Measurements from ENCODE around the gene USP25.

USP25 gene

DNA sequence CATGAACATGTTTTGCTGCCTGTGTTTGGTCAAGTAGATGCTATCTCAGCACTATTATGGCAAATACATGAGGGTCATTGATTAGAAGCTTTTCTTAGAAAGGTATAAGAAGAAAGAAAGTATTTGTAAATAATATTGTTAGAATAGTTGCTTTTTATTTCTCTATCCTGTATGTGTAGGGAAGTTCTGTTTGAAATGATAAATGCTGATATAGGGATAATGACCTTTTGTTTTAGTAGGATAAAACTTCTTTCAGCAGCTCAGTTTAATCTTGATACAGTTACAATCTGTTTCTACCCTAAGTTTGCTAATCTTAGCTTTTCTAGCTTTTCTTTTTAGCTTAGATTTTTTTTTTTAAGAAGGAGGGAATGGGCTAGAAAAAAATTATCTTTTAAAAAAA lies 63.3 kb downstream of the USP25 start:
- in situ Hi-C loops (cut with HindIII; ENCODE audit: low pct_ligation_motif_present, low pct_unique_long_range_greater_than_20kb, low sequenced_read_pairs) = no loop called here
- no peak for DNase-seq

DNA sequence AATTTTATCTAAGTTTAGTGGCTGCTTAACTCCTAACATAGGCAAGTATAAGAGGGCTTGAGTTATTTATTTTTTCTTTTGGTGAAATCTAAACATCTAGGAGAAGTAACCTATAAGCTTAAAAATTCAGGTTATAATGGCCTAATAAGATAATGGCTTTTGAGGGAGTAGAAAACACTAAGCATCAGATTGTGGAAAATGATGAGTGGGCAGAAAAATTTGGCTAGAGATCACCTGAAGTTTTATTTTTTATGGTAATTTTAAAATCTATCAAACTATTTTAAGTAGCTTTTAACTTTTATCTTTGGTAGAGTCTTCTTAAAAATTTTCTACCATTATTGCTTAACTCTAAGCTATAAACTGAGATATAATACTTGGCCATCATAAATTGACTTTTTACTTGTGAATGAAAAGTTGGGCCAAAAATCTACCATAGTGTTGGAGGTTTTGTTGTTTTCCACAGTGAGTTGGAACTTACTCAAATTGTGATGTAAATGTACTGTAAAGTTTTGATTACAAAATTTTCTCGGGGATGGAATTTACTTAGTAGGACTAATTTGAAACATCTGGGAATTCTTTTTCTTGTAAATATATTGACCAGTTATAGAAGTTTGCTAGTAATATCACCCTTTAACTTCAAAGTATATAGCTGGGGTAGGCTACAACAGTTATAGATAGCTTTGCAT lies 63.9 kb downstream of the USP25 start:
- in situ Hi-C loops (cut with HindIII; ENCODE audit: low pct_ligation_motif_present, low pct_unique_long_range_greater_than_20kb, low sequenced_read_pairs) = no loop called here

DNA sequence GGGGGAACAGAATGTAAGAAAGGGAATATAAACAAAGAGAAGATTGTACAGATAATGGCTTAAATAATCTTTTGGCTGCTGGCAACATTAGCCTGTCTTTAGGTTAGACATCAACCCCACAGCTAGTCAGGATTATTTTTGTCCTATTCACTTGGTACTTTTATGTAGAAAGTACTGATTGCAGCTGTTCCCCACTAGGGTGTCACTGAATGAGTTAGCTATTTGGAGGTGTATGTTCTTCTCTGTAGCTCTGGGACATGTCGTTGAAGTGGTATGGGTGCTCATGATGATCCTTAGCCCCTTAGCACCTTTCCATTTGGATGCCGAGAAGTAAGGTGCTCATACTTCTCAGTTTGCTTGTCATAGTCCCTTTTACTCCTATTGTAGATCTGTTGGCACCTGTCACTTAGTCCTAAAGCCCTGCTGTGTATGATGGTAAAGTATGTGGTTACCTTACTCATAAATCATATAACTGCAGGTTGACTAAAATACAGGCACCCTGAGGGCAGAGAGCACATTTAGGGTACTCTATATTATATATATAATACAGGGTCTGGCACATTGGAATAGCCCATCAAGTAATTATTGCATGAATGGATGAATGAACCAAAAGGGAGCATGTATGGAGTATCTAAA lies 64.6 kb downstream of the USP25 start:
- DNase-seq = no peak
- in situ Hi-C loops (cut with HindIII; ENCODE audit: low pct_ligation_motif_present, low pct_unique_long_range_greater_than_20kb, low sequenced_read_pairs) = no loop called here

More for the DNA sequence above, 63.9 kb downstream of the USP25 start:
- no peak for DNase-seq

DNA sequence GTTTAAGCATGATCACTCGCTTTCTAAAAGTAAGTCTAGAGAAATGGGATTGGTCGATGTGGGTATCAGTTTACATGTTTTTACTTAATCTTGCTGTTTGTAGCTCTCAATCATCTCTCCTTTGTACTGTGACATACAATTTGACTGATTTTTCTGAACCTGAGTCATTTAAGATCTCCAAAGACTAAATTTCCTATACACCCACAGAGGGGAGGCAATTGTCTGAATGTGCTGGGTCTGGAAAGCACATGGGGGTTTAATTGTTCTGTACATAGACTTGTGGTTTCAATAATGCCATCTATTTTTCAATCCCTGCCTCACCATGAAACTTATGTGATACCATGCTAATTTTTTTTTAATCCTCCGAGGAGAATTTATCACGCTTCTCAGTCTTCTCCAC lies 65.8 kb downstream of the USP25 start:
- in situ Hi-C loops (cut with HindIII; ENCODE audit: low pct_ligation_motif_present, low pct_unique_long_range_greater_than_20kb, low sequenced_read_pairs) = no loop called here
- DNase-seq = no peak

DNA sequence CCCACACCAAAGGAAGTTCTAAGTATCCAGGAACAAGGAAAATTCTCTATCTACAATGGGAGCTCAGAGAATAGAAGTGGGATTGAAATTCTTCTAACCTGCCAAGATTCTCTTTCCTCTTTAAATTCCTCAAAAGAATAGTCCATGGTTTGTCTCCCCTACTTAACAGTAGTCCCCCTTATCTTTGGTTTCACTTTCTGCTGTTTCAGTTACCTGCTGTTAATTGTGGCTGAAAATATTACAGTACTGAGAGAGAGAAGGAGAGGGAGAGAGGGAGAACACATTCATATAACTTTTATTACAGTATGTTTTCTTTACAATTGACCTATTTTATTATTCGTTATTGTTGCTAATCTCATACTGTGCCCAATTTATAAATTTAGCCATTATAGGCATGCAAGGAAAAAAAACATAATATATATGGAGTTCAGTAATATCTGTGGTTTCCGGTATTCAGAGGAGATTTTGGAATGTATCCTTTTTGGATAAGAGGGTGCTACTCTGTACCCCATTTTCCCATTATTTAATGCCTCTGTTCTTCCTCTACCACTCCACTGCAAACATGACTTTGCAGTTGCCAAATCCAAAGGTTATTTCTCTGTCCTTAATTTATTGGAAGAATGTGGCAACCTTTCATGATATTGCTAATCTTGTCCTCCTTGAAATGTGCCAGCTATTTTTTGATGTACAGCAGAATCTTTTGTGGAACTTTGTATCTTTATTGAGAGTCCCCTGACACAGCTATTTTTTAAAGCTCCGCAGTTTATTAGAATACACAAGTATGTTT lies 68.0 kb downstream of the USP25 start:
- in situ Hi-C loops (cut with HindIII; ENCODE audit: low pct_ligation_motif_present, low pct_unique_long_range_greater_than_20kb, low sequenced_read_pairs) = no loop called here
- DNase-seq = peak; percentile 8

DNA sequence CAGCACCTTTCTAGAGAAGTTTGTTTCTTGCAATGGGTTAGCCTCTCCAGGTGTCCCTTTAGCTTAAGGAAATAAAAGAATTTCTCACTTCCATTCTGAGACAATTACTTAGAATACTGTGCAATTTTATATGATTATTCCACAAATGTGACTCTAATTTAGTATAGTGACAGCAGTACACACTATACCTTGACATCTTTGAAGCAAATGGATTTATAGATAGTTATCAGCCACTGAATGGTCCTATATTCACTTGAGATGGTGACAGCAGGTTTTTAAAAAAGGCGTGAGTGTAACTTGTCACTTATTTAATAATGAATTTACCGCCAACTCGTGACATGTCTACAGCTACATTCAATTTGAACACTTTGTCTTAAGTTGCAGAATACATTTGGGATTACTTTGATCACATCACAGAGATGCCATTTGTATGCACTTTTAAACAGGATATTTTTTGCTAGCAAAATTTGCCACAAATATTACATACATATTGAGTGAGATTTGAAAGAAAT lies 71.6 kb downstream of the USP25 start:
- in situ Hi-C loops (cut with HindIII; ENCODE audit: low pct_ligation_motif_present, low pct_unique_long_range_greater_than_20kb, low sequenced_read_pairs) = no loop called here

DNA sequence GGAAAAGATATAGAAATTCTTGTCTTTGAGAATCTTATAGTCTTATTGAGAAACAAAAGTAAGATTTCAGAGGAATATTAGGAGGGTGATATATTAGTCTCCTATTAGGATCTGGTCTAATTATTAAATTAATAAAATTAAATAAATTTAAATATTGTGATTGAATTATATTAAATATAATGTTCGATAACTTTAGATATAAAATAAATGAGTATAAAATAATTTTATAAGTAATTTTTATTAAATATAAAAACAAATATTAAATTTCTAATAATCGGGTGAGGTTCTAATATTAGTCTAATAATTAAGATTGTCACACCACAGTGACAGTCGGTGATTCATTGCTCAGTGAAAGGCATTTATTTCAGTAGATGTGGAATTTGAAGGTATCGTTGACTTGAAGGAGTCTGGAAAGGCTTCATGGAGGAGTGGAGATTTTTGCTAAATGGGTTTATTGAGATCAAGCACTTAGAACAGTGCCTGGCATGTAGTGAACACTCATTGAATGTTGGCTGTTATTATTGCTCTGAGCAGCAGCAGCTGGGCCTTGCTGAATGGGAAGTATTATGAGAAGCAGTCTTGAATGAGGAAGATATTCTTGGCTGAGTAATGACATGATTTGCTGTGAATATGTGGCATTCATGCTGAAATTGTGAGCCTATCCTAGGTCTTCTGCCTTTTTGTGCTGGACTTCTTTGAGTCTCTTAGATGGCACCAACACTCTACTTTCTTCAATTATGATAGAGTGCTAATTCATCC lies 74.6 kb downstream of the USP25 start:
- in situ Hi-C loops (cut with HindIII; ENCODE audit: low pct_ligation_motif_present, low pct_unique_long_range_greater_than_20kb, low sequenced_read_pairs) = no loop called here
- DNase-seq = no peak

More for the DNA sequence above, 71.6 kb downstream of the USP25 start:
- no peak for DNase-seq

DNA sequence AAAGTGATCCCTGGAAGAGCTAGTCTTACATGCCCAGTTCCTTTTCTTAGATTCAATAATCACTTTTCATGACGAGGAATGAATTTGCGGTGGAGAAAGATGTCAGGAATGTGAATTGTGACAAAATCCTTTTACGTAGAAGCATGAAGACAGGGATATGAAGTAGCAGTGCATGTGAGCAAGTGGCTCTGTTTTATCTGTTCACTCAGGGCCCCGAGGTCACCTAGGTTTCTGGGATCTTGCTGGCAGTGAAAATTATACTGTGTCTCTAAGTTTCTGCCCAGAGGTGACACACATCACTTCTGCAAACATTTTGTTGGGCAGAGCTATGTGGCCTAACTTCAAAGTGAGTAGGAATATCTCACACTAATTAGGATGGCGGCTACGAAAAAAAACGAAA lies 79.3 kb downstream of the USP25 start:
- in situ Hi-C loops (cut with HindIII; ENCODE audit: low pct_ligation_motif_present, low pct_unique_long_range_greater_than_20kb, low sequenced_read_pairs) = no loop called here
- DNase-seq = no peak

DNA sequence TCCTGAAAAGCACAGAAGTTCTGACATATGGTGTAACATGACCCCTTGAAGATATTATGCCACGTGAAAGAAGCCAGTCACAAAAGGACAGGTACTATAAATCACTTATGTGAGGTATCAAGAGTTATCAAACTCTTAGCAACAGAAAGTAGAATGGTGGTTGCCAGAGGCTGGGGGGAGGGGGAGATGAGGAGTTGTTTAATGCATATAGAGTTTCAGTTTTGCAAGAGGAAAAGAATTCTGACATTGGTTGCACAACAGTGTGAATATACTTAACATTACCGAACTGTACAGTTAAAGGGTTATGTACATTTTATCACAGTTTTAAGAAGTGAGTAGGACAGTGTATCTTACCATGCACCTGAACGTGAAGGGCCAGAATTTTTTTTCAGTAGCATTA lies 80.0 kb downstream of the USP25 start:
- DNase-seq = no peak
- in situ Hi-C loops (cut with HindIII; ENCODE audit: low pct_ligation_motif_present, low pct_unique_long_range_greater_than_20kb, low sequenced_read_pairs) = no loop called here

DNA sequence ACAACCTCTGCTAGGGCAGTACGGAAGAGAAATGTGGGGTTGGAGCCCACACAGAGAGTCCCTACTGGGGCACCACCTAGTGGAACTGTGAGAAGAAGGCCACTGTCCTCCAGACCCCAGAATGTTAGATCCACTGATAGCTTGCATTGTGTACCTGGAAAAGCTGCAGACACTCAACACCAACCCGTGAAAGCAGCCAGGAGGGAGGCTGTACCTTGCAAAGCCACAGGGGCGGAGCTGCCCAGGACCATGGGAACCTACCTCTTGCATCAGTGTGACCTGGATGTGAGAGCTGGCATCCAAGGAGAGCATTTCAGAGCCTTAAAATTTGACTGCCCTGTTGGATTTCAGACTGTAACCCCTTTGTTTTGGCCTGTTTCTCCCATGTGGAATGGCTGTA lies 85.5 kb downstream of the USP25 start:
- in situ Hi-C loops (cut with HindIII; ENCODE audit: low pct_ligation_motif_present, low pct_unique_long_range_greater_than_20kb, low sequenced_read_pairs) = no loop called here
- no peak for DNase-seq

DNA sequence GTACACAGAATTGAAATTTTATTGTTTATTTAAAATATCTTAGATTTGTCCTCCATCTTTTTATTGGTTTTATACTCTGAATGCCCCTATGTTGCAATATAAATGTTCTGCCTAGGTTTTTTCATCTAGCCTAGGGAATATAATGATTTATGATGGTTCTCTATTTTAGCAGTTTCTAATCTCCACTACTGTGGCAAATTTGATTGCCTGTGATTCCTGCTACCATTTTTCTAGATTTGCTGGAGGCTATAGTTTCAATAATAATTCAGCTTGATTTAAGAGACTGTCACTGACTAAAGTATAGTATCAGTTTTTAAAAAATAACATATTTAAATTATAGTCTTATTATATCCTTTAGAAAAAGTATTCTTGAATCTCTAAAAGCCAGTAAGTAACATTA lies 90.5 kb downstream of the USP25 start:
- in situ Hi-C loops (cut with HindIII; ENCODE audit: low pct_ligation_motif_present, low pct_unique_long_range_greater_than_20kb, low sequenced_read_pairs) = no loop called here
- no peak for DNase-seq

DNA sequence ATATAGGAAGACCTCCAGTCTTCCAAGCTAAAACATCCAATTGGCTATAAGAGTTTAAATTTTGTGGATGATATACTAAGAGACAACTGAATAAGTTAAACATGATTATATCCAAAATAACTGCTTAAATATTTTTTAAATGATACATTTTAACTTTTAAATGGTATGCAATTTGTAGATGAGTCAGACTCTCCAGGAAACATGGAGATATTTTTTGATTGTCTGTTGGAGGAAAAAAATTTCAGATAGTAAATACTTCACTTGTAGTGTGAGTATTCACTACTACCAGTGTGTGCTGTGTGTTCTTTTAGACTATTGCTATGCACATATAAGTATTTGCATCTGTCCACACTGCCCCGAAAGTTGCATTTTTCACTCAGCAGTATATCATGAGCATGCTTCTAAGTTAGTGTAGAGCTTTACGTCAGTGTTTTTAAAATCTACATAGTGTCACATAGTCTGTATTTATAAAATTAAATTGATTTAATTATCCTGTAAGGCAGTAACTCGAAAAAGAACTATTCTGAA lies 91.1 kb downstream of the USP25 start:
- in situ Hi-C loops (cut with HindIII; ENCODE audit: low pct_ligation_motif_present, low pct_unique_long_range_greater_than_20kb, low sequenced_read_pairs) = no loop called here

DNA sequence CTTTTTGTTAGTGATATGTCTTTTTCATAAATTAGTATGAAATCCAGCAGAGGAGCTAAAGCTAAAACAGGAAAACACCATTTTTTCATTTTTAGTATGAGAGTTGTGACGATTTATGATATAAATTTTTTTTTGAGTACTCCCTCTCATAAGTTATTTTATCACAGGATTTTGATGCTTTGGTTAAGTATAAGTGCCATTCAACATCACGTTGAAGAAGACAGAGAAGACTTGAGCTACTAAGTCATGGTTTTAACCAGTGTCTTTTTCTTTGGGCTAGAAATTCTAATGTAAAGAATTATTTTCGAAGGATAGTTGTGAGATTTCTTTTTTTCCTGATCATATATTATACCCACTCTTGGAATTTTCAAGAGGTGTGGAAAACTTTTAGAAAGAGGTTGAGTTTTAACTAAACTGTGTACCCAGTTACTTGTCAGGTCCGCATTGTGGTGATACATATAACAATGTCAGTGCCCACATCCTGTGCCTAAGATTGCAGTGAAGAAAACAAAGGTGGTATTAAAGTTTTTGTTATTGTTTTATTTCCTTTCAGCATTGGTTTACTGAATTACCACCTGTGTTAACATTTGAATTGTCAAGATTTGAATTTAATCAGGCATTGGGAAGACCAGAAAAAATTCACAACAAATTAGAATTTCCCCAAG lies 93.8 kb downstream of the USP25 start:
- in situ Hi-C loops (cut with HindIII; ENCODE audit: low pct_ligation_motif_present, low pct_unique_long_range_greater_than_20kb, low sequenced_read_pairs) = no loop called here
- DNase-seq = no peak

More for the DNA sequence above, 91.1 kb downstream of the USP25 start:
- DNase-seq = no peak

DNA sequence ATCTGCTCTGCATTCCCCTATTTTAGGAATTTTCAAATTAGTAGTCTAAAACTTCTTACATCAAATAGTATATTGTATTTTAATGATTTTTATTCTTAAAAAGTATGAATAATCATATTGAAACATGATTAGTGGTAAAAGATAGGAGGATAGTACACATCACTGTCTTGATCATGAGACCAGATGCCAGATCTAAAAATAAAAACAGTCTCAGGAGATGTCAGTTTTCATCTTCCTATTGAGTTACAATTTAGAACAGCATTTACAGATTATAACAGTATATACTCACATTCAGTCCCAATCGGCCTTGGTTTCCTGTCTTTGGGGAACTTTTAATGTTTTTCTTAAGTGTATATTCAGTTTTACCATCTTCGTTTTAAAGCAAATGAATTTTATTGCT lies 95.9 kb downstream of the USP25 start:
- DNase-seq = no peak
- in situ Hi-C loops (cut with HindIII; ENCODE audit: low pct_ligation_motif_present, low pct_unique_long_range_greater_than_20kb, low sequenced_read_pairs) = no loop called here

DNA sequence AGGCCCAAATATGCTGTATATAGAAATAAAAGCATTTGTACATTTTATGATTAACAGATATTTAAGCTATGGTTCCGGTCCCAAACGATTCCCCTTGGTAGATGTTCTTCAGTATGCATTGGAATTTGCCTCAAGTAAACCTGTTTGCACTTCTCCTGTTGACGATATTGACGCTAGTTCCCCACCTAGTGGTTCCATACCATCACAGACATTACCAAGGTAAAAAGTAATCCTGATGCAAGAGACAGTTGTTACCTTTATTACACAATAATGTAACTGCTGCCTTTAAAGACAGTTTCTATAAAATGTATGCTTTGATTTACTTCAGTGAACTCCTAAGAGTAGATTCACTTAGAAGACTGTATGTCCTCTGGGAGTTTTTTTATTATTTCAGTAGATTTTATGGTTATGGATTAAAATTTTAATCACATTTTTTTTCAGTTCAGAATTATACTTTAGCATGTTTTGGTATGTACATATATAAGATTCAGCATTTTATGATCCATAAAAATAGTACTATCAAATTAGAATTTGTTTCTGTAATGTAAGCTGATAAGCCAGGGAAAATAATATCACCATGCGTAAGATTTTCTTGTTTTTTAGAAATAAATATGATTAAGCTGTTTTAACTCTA lies 96.5 kb downstream of the USP25 start:
- peak; percentile 67 for DNase-seq
- in situ Hi-C loops (cut with HindIII; ENCODE audit: low pct_ligation_motif_present, low pct_unique_long_range_greater_than_20kb, low sequenced_read_pairs) = no loop called here

DNA sequence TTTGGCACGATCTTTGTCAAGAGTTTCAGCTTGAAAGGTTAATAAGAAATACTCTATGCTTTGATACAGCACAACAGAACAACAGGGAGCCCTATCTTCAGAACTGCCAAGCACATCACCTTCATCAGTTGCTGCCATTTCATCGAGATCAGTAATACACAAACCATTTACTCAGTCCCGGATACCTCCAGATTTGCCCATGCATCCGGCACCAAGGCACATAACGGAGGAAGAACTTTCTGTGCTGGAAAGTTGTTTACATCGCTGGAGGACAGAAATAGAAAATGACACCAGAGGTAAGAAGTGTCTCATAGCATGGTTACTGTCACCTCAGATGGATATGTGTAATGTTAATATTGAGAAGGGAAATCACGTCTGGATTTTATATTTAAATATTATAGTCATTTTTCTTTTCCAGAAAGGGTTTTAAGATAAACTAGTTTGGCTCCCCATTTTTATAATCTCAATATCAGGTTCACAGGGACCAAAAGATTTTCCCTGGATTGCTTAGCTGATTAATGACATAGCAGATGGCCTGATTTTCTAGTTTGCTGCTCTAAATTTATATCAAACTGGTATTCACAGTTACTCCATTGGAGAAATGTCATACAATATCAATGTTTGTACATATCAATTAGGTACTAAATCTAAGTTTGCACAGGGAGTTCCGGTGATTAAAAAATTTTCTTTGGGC lies 97.3 kb downstream of the USP25 start:
- in situ Hi-C loops (cut with HindIII; ENCODE audit: low pct_ligation_motif_present, low pct_unique_long_range_greater_than_20kb, low sequenced_read_pairs) = no loop called here
- DNase-seq = no peak

DNA sequence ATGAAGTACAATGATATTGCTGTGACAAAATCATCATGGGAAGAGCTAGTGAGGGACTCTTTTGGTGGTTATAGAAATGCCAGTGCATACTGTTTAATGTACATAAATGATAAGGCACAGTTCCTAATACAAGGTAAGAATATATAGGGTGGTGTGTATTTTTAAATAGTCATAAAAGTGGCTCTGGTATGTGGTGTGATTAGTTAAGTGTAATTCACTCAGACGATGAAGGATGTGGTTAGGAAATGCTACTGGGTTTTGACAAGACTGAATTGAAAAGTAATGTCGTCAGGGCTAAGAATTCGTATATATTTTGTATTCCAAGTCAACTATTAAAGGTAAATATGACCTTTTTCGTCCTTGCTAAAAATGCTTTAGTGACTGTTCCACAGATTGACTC lies 101.7 kb downstream of the USP25 start:
- in situ Hi-C loops (cut with HindIII; ENCODE audit: low pct_ligation_motif_present, low pct_unique_long_range_greater_than_20kb, low sequenced_read_pairs) = no loop called here
- no peak for DNase-seq

Data from ACHN (cell line).